HepG2 (cell line): ENCODE measurements around the gene SLC29A1. TPM values are rescaled to one million over a fixed set of nuclear protein-coding genes. Genes with fewer than 3 reads are reported as not detected.

Experiments
- EHMT2 ChIP-seq: fragments of 200-600 bp; sonication (generic); IDR thresholded peaks from 2 replicates; pipeline ENCODE4 v1.7.0; 2017; ENCODE audit warnings: antibody characterized with exemption, low read depth, low read length, borderline replicate concordance
- ESRRA ChIP-seq: sonication (generic); formaldehyde crosslinking; IDR thresholded peaks from 2 replicates; pipeline ENCODE4 v1.5.1; 2020; ENCODE audit warnings: mild to moderate bottlenecking, low read depth, missing genetic modification reagents
- MATR3 ChIP-seq: sonication (generic); formaldehyde crosslinking; IDR thresholded peaks from 2 replicates; pipeline ENCODE4 v1.4.0; 2020; ENCODE audit warnings: missing genetic modification reagents
- NR2C2 ChIP-seq: sonication (generic); formaldehyde crosslinking; IDR thresholded peaks from 2 replicates; pipeline ENCODE4 v1.4.0; 2020; ENCODE audit warnings: missing genetic modification reagents, mild to moderate bottlenecking, moderate library complexity, borderline replicate concordance
- PTBP1 ChIP-seq: fragments of 200-400 bp; formaldehyde crosslinking; IDR thresholded peaks from 2 replicates; pipeline ENCODE4 v1.6.1; 2018; ENCODE audit warnings: low read length, low read depth; ENCODE audit not compliant: poor library complexity, severe bottlenecking
- SP1 ChIP-seq, 2 experiments: fragments of 450-650 bp in 1 of 2; sonication (generic) in 1 of 2; formaldehyde crosslinking in 1 of 2; IDR thresholded peaks; 2 replicates each; pipeline versions ENCODE4 v1.4.0 to v1.6.1; 2016 to 2020; ENCODE audit warnings: missing genetic modification reagents in 1 of 2
- STAG1 ChIP-seq: sonication (generic); formaldehyde crosslinking; IDR thresholded peaks from 2 replicates; pipeline ENCODE4 v1.4.0; 2020; ENCODE audit warnings: missing genetic modification reagents
- TAF15 ChIP-seq: fragments of 200-400 bp; formaldehyde crosslinking; IDR thresholded peaks from one replicate; pipeline ENCODE4 v1.6.1; 2018; ENCODE audit warnings: mild to moderate bottlenecking, low read depth, low read length; ENCODE audit not compliant: poor library complexity, severe bottlenecking
- XRCC5 ChIP-seq: fragments of 200-400 bp; formaldehyde crosslinking; optimal IDR thresholded peaks from 2 replicates; pipeline ENCODE3; 2017; ENCODE audit warnings: mild to moderate bottlenecking, low read length
- polyA plus RNA-seq, 8 experiments: library from polyadenylated mRNA; depleted of rRNA in 3 of 8; stranded (reverse) in 7 of 8; unstranded in 1 of 8; fragments of >200 nt; fragmentation: Illumina TruSeq in 4 of 8; extraction: Trizol in 4 of 8; gene quantifications; 2 replicates each; pipeline versions ENCODE4 v1.2.1 to v1.2.3, GENCODE V29; 2011 to 2016; ENCODE audit warnings: low read depth in 4 of 8, missing spikeins in 1 of 8, mixed read lengths in 1 of 8; ENCODE audit not compliant: insufficient read depth in 1 of 8
- total RNA-seq, 5 experiments: library from RNA; depleted of rRNA; stranded (reverse); fragments of >200 nt; fragmentation: Illumina TruSeq; extraction: Trizol; gene quantifications; 2 replicates each; pipeline ENCODE4 v1.2.3, GENCODE V29; 2016; ENCODE audit warnings: low read depth in 1 of 5
- TF ChIP-seq, protein P1 (sequence below): sonication (generic); formaldehyde crosslinking; conservative IDR thresholded peaks from 2 replicates; pipeline ENCODE4 v1.4.0; 2020; ENCODE audit warnings: mild to moderate bottlenecking, missing genetic modification reagents, moderate library complexity
- TF ChIP-seq, protein P2 (sequence below): sonication (generic); formaldehyde crosslinking; IDR thresholded peaks from 2 replicates; pipeline ENCODE4 v1.4.0; 2020; ENCODE audit warnings: missing genetic modification reagents, mild to moderate bottlenecking, borderline replicate concordance
- TF ChIP-seq, protein P3 (sequence below): sonication (generic); formaldehyde crosslinking; IDR thresholded peaks from 2 replicates; pipeline ENCODE4 v1.5.0; 2020; ENCODE audit warnings: mild to moderate bottlenecking, missing genetic modification reagents, moderate library complexity
- TF ChIP-seq, protein P4 (sequence below): sonication (generic); formaldehyde crosslinking; IDR thresholded peaks from 2 replicates; pipeline ENCODE4 v1.5.1; 2020; ENCODE audit warnings: mild to moderate bottlenecking, missing genetic modification reagents

Gene SLC29A1
- total and polyA plus RNA-seq, 2 of the 13 experiments (the other 11 are each of a cell fraction or from before 2014, with no cell fraction given), result 43.2 to 106 TPM

DNA sequence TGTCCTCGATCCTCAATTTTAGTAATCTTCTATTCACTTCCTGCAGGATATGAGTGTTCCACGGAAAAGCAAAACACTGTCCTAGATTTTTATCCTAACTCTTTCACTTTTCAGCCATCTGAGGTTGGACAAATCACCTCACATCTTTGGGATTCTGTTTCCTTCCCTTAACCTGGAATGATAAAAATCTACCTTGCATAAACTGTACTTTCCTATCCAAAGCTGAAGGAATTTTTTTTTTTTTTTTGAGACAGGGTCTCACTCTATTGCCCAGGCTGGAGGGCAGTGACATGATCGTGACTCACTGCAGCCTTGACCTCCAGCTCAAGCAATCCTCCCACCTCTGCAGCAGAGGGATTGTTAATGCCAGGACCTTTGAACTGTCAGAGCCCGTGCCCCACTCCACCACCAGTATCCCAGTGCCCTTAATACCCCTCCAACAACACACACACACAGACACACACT, 44.3 kb upstream of the SLC29A1 start (continued):
- TF ChIP-seq, protein P1, sequence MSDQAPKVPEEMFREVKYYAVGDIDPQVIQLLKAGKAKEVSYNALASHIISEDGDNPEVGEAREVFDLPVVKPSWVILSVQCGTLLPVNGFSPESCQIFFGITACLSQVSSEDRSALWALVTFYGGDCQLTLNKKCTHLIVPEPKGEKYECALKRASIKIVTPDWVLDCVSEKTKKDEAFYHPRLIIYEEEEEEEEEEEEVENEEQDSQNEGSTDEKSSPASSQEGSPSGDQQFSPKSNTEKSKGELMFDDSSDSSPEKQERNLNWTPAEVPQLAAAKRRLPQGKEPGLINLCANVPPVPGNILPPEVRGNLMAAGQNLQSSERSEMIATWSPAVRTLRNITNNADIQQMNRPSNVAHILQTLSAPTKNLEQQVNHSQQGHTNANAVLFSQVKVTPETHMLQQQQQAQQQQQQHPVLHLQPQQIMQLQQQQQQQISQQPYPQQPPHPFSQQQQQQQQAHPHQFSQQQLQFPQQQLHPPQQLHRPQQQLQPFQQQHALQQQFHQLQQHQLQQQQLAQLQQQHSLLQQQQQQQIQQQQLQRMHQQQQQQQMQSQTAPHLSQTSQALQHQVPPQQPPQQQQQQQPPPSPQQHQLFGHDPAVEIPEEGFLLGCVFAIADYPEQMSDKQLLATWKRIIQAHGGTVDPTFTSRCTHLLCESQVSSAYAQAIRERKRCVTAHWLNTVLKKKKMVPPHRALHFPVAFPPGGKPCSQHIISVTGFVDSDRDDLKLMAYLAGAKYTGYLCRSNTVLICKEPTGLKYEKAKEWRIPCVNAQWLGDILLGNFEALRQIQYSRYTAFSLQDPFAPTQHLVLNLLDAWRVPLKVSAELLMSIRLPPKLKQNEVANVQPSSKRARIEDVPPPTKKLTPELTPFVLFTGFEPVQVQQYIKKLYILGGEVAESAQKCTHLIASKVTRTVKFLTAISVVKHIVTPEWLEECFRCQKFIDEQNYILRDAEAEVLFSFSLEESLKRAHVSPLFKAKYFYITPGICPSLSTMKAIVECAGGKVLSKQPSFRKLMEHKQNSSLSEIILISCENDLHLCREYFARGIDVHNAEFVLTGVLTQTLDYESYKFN (CRISPR knock-in tag), result peak; percentile 72
- TF ChIP-seq, protein P2, sequence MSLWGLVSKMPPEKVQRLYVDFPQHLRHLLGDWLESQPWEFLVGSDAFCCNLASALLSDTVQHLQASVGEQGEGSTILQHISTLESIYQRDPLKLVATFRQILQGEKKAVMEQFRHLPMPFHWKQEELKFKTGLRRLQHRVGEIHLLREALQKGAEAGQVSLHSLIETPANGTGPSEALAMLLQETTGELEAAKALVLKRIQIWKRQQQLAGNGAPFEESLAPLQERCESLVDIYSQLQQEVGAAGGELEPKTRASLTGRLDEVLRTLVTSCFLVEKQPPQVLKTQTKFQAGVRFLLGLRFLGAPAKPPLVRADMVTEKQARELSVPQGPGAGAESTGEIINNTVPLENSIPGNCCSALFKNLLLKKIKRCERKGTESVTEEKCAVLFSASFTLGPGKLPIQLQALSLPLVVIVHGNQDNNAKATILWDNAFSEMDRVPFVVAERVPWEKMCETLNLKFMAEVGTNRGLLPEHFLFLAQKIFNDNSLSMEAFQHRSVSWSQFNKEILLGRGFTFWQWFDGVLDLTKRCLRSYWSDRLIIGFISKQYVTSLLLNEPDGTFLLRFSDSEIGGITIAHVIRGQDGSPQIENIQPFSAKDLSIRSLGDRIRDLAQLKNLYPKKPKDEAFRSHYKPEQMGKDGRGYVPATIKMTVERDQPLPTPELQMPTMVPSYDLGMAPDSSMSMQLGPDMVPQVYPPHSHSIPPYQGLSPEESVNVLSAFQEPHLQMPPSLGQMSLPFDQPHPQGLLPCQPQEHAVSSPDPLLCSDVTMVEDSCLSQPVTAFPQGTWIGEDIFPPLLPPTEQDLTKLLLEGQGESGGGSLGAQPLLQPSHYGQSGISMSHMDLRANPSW (CRISPR knock-in tag), result no peak
- TF ChIP-seq, protein P3, sequence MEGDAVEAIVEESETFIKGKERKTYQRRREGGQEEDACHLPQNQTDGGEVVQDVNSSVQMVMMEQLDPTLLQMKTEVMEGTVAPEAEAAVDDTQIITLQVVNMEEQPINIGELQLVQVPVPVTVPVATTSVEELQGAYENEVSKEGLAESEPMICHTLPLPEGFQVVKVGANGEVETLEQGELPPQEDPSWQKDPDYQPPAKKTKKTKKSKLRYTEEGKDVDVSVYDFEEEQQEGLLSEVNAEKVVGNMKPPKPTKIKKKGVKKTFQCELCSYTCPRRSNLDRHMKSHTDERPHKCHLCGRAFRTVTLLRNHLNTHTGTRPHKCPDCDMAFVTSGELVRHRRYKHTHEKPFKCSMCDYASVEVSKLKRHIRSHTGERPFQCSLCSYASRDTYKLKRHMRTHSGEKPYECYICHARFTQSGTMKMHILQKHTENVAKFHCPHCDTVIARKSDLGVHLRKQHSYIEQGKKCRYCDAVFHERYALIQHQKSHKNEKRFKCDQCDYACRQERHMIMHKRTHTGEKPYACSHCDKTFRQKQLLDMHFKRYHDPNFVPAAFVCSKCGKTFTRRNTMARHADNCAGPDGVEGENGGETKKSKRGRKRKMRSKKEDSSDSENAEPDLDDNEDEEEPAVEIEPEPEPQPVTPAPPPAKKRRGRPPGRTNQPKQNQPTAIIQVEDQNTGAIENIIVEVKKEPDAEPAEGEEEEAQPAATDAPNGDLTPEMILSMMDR (CRISPR knock-in tag), result no peak
- TF ChIP-seq TAF15 (no peak), XRCC5 (no peak), EHMT2 (no peak), ESRRA (CRISPR knock-in tag) (peak; percentile 59; the same call in 1 of the 2 replicates), SP1 (IDR thresholded peaks at IDR 0.05) (no peak), SP1 (CRISPR knock-in tag; IDR thresholded peaks at IDR 0.05) (peak; percentile 18; the same call in 1 of the 2 replicates), MATR3 (CRISPR knock-in tag) (no peak), STAG1 (CRISPR knock-in tag) (0 out of 2 replicates have a peak, but pooled peaks have one; percentile 6), PTBP1 (no peak), NR2C2 (CRISPR knock-in tag) (peak; percentile 86)
- TF ChIP-seq, protein P4, sequence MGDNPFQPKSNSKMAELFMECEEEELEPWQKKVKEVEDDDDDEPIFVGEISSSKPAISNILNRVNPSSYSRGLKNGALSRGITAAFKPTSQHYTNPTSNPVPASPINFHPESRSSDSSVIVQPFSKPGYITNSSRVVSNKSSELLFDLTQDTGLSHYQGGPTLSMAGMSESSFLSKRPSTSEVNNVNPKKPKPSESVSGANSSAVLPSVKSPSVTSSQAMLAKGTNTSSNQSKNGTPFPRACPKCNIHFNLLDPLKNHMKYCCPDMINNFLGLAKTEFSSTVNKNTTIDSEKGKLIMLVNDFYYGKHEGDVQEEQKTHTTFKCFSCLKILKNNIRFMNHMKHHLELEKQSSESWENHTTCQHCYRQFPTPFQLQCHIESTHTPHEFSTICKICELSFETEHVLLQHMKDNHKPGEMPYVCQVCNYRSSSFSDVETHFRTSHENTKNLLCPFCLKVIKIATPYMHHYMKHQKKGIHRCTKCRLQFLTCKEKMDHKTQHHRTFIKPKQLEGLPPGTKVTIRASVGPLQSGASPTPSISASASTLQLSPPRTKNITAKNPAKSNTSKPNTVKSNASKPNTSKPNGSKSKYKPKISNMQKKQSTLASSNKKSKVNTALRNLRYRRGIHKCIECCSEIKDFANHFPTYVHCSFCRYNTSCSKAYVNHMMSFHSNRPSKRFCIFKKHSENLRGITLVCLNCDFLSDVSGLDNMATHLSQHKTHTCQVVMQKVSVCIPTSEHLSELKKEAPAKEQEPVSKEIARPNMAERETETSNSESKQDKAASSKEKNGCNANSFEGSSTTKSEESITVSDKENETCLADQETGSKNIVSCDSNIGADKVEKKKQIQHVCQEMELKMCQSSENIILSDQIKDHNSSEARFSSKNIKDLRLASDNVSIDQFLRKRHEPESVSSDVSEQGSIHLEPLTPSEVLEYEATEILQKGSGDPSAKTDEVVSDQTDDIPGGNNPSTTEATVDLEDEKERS (CRISPR knock-in tag), result no peak
